ENCODE measurements around the gene CDON.

The CDON gene

GRCh38 chr11:125941267-125941618 is 121.4 kb downstream of the CDON start:
- Histone ChIP-seq H3F3A (ENCODE audit: low read depth) (no peaks in the 10 kb centered on the region), H3K4me2 (ENCODE audit: low read depth, low read length, poor library complexity, severe bottlenecking) (no peak overlapping the region), H3K9ac (ENCODE audit: low read depth, low read length, poor library complexity, severe bottlenecking) (no peak overlapping the region), H3K9me2 (replicated peaks; ENCODE audit: low read depth, low read length) (no peaks in the 10 kb centered on the region), H3K36me3 (ENCODE audit: insufficient read depth, low read length) (no peaks in the 10 kb centered on the region), H4K20me1 (ENCODE audit: insufficient read depth, low read length, poor library complexity, severe bottlenecking) (no peaks in the 10 kb centered on the region), H3K4me1 (ENCODE audit: insufficient read depth, low read length, poor library complexity, severe bottlenecking) (no peaks in the 10 kb centered on the region), H3K79me2 (ENCODE audit: insufficient read depth, low read length) (no peaks in the 10 kb centered on the region), H3K27me3 (ENCODE audit: insufficient read depth, low read length, poor library complexity, severe bottlenecking) (peaks cover 8% of the 10 kb centered on the region), H3K4me3 (ENCODE audit: low read length, poor library complexity, severe bottlenecking) (no peak overlapping the region), H2AFZ (ENCODE audit: low read length) (no peak overlapping the region), H3K9me3 (ENCODE audit: insufficient read depth, low read depth, low read length) (no peaks in the 10 kb centered on the region)
- no peak for TF ChIP-seq CTCF (conservative IDR thresholded peaks at IDR 0.05; ENCODE audit: low read length)
- TF ChIP-seq EZH2phosphoT487 (IDR thresholded peaks at IDR 0.05; ENCODE audit: borderline replicate concordance) = no peak

- Histone ChIP-seq H3K4me3 (ENCODE audit: low read length, poor library complexity, severe bottlenecking) (no peak overlapping the region), H3K79me2 (ENCODE audit: insufficient read depth, low read length) (no peaks in the 10 kb centered on the region), H3K9me3 (ENCODE audit: insufficient read depth, low read depth, low read length) (no peaks in the 10 kb centered on the region), H3K36me3 (ENCODE audit: insufficient read depth, low read length) (no peaks in the 10 kb centered on the region), H3K9ac (ENCODE audit: low read depth, low read length, poor library complexity, severe bottlenecking) (no peak overlapping the region), H3K4me2 (ENCODE audit: low read depth, low read length, poor library complexity, severe bottlenecking) (no peak overlapping the region), H4K20me1 (ENCODE audit: insufficient read depth, low read length, poor library complexity, severe bottlenecking) (no peaks in the 10 kb centered on the region), H3K27me3 (ENCODE audit: insufficient read depth, low read length, poor library complexity, severe bottlenecking) (peaks cover 13% of the 10 kb centered on the region), H3K4me1 (ENCODE audit: insufficient read depth, low read length, poor library complexity, severe bottlenecking) (no peaks in the 10 kb centered on the region), H3K9me2 (replicated peaks; ENCODE audit: low read depth, low read length) (no peaks in the 10 kb centered on the region), H2AFZ (ENCODE audit: low read length) (no peak overlapping the region), H3F3A (ENCODE audit: low read depth) (no peaks in the 10 kb centered on the region)
- TF ChIP-seq CTCF (conservative IDR thresholded peaks at IDR 0.05; ENCODE audit: low read length) = no peak
- no peak for TF ChIP-seq EZH2phosphoT487 (IDR thresholded peaks at IDR 0.05; ENCODE audit: borderline replicate concordance)
These were observed 122.5 kb downstream of the CDON start for GRCh38 chr11:125940145-125940544.

GRCh38 chr11:125939081-125939521 is 123.6 kb downstream of the CDON start:
- peak overlapping the region; percentile 98; the same call in 1 of the 2 replicates for H2AFZ ChIP-seq (ENCODE audit: low read length)
- no peaks in the 10 kb centered on the region for H3K4me1 ChIP-seq (ENCODE audit: insufficient read depth, low read length, poor library complexity, severe bottlenecking)
- H3K4me2 ChIP-seq (ENCODE audit: low read depth, low read length, poor library complexity, severe bottlenecking) = no peak overlapping the region
- H3K79me2 ChIP-seq (ENCODE audit: insufficient read depth, low read length) = no peaks in the 10 kb centered on the region
- peaks cover 13% of the 10 kb centered on the region for H3K27me3 ChIP-seq (ENCODE audit: insufficient read depth, low read length, poor library complexity, severe bottlenecking)
- no peak overlapping the region for H3K4me3 ChIP-seq (ENCODE audit: low read length, poor library complexity, severe bottlenecking)
- H4K20me1 ChIP-seq (ENCODE audit: insufficient read depth, low read length, poor library complexity, severe bottlenecking) = no peaks in the 10 kb centered on the region
- no peaks in the 10 kb centered on the region for H3K36me3 ChIP-seq (ENCODE audit: insufficient read depth, low read length)
- no peaks in the 10 kb centered on the region for H3K9me3 ChIP-seq (ENCODE audit: insufficient read depth, low read depth, low read length)
- no peak for TF ChIP-seq CTCF (conservative IDR thresholded peaks at IDR 0.05; ENCODE audit: low read length)
- H3K9ac ChIP-seq (ENCODE audit: low read depth, low read length, poor library complexity, severe bottlenecking) = no peak overlapping the region
- H3F3A ChIP-seq (ENCODE audit: low read depth) = no peaks in the 10 kb centered on the region
- H3K9me2 ChIP-seq (replicated peaks; ENCODE audit: low read depth, low read length) = no peaks in the 10 kb centered on the region
